Measurements from ENCODE around the gene ASPG.

Gene ASPG

GRCh38 chr14:104085032-104085888, at the start of gene ASPG:
Gene ASPG (plus strand): TSS chr14:104085700. CDS start chr14:104085771, 71 bp downstream.
- DNase-seq (ENCODE audit: low read depth) = no peak

DNA sequence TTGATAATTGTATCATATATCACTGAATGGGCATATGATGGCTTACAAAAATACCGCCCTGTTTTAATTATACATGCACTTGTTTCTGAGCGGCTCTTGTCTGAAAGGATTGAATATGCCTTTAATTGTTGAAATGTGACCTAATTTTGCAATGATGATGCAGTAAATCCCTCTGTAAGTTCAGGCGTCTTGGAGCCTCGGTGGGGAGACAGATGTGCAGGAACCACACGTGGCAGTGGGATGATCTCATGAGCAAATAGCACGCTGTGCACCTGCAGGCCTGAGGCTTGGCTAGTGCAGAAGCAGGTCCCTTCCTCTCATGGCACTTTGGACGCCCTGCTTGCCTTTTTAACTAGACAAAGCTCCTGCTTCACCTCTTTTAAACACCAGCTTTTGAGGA, 49.3 kb upstream of the ASPG start:
- no peak for DNase-seq (ENCODE audit: low read depth)

DNA sequence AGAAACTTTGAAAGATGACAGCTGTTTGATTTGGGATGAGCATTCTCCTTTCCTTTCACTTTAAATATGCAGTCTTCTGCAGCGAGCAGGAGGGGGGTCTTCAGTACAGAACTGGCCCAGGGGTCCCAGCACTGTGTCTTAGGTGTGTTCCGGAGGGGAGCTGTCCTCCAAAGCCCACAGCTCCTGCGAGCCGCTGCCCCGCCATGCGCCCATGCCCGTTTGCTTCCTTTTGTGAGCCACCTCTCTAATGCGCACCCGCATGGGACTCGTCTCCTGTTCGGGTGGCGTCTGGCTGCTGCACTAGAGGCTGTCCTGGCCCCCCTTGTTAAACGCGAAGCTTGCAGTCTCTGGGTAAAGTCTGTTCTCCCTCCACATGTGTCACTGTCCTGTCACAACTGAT, 48.4 kb upstream of the ASPG start:
- DNase-seq (ENCODE audit: low read depth) = no peak

DNA sequence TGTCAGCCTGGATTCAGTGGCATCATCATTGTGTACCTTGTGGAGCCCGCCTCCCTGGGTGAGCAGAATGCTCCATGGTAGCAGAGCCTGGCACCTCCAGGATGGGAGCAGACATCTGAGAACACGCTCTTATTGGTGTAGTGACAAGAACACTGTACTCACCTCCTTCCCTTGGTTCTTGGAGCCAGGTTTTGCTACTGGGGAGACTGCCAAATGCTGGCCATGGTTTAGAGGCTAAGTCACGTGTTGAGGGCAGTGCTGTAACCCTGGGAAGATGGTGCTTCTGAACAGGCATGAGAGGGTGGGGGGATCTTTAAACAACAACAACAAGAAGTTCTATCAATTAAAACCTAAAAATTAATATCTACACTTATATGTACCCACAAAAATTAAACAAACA, 47.6 kb upstream of the ASPG start:
- DNase-seq (ENCODE audit: low read depth) = no peak

GRCh38 chr14:104039214-104039613, 46.3 kb upstream of the ASPG start:
- DNase-seq (ENCODE audit: low read depth) = no peak

DNA sequence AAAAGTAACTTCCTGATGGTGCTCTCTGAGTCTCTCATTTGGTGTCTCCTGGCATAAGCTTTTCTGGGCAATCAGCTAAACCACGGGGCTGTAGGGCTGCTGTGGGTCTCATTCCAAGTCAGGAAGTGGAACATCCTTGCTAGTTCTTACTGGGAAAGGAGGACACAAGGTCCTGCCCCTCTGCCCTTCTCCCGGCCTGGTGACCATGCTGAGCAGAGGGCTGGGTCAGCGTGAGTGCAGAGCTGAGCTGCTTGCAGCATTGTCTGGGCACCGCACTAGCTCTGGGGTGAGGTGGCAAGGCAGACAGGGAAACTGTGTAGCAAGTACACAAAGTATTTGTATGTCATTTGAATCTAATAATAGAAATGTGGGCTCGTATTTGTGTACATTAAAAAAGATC, 45.0 kb upstream of the ASPG start:
- no peak for DNase-seq (ENCODE audit: low read depth)

- no peak for DNase-seq (ENCODE audit: low read depth)
Observed at GRCh38 chr14:104041430-104042104, 43.9 kb upstream of the ASPG start.

DNA sequence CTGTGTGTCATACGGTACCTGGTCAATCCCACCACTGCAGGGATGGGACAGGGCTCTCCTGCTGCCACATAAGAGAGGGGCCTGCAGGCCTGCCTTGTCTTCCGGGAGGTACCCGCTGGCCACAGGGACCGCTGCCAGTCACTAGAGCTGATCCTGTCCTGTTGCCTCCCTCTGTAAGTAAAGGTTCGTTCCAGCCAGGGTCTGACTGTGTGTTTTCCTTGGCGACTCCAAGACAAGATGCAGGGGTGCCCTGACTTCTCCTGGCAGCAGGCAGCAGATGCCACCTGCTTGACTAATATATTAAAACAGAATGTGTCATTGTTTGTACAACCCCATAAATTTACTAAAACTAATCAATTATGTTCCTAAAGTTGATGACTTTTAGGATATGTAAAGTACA, 41.5 kb upstream of the ASPG start:
- DNase-seq (ENCODE audit: low read depth) = no peak

GRCh38 chr14:104047761-104048160, 37.7 kb upstream of the ASPG start:
- no peak for DNase-seq (ENCODE audit: low read depth)

DNA sequence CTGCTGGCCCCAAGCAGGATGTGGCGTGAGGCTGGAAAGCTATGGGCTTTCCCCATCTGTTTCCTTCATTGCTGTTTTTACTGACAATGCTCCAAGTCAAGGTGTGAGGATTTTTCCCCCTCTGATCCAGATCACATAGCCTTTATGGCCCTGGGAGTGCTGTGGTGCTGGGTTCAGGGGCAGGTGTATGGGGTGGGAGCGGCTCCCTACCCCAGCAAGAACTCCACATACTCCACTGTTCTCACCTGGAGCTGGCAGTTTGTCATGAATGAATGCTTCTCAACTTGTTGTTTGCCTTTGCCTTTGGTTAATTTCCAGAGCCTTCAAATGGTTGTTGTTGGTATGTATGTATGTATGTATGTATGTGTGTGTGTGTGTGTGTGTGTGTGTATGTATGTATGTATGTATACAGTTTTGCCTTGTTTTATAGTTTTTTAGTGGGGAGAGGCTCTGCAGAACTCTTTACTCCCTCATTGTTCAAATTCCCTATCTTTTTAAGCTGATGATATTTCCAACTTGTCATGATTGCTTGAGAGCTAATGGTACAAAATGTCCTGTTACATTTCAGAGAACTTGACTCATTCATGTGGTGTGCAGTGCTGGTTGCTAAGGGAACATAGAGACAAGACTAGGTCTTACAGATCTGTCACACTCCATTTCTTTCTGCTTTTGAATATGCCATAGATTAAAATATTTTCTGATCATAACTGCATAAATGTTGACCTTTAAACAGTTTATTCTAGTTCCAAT, 36.6 kb upstream of the ASPG start:
- no peak for DNase-seq (ENCODE audit: low read depth)

- no peak for DNase-seq (ENCODE audit: low read depth)
Observed at GRCh38 chr14:104049576-104050240, 35.8 kb upstream of the ASPG start.

- no peak for DNase-seq (ENCODE audit: low read depth)
Observed at GRCh38 chr14:104051092-104051813, 34.2 kb upstream of the ASPG start.

- no peak for DNase-seq (ENCODE audit: low read depth)
Observed at GRCh38 chr14:104054222-104054905, 31.1 kb upstream of the ASPG start.

- no peak for DNase-seq (ENCODE audit: low read depth)
Observed at GRCh38 chr14:104062281-104062680, 23.2 kb upstream of the ASPG start.

DNA sequence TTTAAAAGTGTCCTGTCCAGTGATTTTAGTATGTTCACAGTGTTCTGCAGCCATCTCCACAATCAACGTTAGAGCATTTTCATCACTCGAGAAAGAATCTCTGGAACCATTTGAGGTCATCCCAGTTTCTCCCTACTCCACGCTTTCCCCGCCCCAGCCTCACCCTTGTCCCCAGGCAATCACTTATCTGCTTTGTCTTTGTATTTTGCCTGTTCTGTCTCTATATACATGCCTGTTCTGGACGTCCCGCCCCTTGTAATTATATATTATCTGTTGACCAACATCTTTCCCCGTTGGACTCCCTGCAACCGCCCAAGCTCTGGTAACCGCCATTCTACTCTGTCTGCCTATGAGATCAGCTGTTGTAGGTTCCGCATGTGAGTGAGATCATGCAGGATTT, 21.5 kb upstream of the ASPG start:
- no peak for DNase-seq (ENCODE audit: low read depth)

DNA sequence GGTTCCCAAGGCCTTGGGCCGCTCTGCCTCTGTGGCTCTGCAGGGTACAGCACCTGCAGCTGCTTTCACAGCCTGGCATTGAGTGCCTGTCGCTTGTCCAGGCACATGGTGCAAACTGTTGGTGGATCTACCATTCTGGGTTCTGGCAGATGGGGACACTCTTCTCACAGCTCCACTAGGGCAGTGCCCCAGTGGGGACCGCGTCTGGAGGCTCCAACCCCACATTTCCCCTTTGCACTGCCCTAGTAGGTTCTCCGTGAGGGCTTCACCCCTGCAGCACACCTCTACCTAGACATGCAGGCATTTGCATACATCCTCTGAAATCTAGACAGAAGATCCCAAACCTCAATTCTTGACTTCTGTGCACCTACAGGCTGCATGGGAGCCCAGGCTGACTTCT, 19.2 kb upstream of the ASPG start:
- DNase-seq (ENCODE audit: low read depth) = no peak

GRCh38 chr14:104066719-104067295, 18.7 kb upstream of the ASPG start:
- no peak for DNase-seq (ENCODE audit: low read depth)

- DNase-seq (ENCODE audit: low read depth) = no peak
Observed at GRCh38 chr14:104069541-104069940, 16.0 kb upstream of the ASPG start.

- no peak for DNase-seq (ENCODE audit: low read depth)
Observed at GRCh38 chr14:104072586-104072985, 12.9 kb upstream of the ASPG start.

DNA sequence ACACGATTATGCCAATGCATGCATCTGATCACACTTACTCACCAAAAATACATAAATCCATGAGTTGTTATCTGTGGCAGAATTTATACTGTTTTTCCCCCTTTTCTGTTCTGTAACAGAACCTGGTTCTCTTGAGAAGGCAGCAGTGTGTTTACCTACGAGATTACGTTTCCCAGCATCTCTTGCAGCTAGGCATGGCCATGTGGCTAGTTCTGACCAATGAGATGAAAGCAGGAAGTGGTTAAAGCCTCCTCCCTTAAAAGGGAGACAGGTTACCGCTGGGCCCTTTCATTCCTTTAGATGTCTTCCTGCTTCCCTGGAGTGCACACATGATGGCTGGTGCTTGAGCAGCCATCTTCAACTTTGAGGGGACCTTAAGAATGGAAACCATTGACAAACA, 11.7 kb upstream of the ASPG start:
- DNase-seq (ENCODE audit: low read depth) = no peak

All from stimulated activated CD8-positive, alpha-beta memory T cell treated with anti-CD3 and anti-CD28 coated beads, Interleukin-12 subunit alpha, Interleukin-12 subunit beta, amount 100 ng/mL, for 4 hours (primary cell).